GM06990 (cell line): ENCODE measurements around the gene MAGEB2.
"Not testable (repeated sequence)": the region's sequence is repeated elsewhere in the genome, so short reads cannot be mapped to it uniquely, and the experiment has no call there.

Experiments used
- DNase-seq: peaks from one replicate; pipeline ENCODE4 v3.0.0-alpha.2; 2011; ENCODE audit not compliant: insufficient read length; ENCODE audit errors: extremely low read depth
- H3K27me3 ChIP-seq: replicated peaks from 2 replicates; pipeline ENCODE4 v1.6.0; 2011; ENCODE audit warnings: low read length; ENCODE audit not compliant: control insufficient read depth, insufficient read depth
- H3K36me3 ChIP-seq: 2 replicates; pipeline ENCODE4 v1.5.1; 2011; ENCODE audit warnings: low read length; ENCODE audit not compliant: control insufficient read depth, insufficient read depth
- H3K4me3 ChIP-seq: replicated peaks from 2 replicates; pipeline ENCODE4 v1.5.1; 2011; ENCODE audit warnings: low read depth, mild to moderate bottlenecking, control low read depth, low read length
- CTCF ChIP-seq: IDR thresholded peaks from 2 replicates; pipeline ENCODE4 v1.5.1; 2011; ENCODE audit warnings: low read length, control low read depth, mild to moderate bottlenecking, inconsistent platforms; ENCODE audit not compliant: insufficient read depth, poor library complexity, severe bottlenecking

MAGEB2 gene, protein sequence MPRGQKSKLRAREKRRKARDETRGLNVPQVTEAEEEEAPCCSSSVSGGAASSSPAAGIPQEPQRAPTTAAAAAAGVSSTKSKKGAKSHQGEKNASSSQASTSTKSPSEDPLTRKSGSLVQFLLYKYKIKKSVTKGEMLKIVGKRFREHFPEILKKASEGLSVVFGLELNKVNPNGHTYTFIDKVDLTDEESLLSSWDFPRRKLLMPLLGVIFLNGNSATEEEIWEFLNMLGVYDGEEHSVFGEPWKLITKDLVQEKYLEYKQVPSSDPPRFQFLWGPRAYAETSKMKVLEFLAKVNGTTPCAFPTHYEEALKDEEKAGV

GRCh38 chrX:30215357-30215843 is at the start of gene MAGEB2:
Gene MAGEB2, plus strand, starts transcription at chrX:30215563. Its CDS starts 3,018 bp downstream, at chrX:30218581.
- Histone ChIP-seq H3K27me3 (no peaks in the 10 kb centered on the region), H3K4me3 (no peak within 1 kb of the TSS), H3K36me3 (no peaks in the 10 kb centered on the region)
- DNase-seq: no peak
- TF ChIP-seq CTCF: no peak

DNA sequence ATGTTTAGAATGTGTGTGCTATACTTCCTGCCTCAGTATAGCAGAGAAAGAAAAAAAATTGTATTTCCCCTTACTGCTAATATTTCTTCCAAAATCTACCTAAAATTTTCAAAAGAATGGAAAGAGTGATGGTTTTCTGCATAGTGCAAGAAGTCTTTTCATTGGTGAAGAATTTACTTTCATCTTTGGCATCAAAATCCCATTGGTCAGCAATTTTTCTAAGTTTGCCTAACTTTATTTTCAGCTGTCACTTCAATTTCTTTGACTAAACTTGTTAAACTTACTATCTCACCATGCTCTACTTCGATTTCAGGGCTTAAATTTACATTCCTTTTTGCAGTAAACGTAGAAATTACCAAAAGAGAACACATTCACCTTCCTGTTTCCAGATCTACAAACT is 44.5 kb upstream of the MAGEB2 start:
- DNase-seq: no peak
- Histone ChIP-seq H3K4me3 (no peak overlapping the region), H3K27me3 (no peaks in the 10 kb centered on the region), H3K36me3 (no peaks in the 10 kb centered on the region)
- no peak for TF ChIP-seq CTCF

DNA sequence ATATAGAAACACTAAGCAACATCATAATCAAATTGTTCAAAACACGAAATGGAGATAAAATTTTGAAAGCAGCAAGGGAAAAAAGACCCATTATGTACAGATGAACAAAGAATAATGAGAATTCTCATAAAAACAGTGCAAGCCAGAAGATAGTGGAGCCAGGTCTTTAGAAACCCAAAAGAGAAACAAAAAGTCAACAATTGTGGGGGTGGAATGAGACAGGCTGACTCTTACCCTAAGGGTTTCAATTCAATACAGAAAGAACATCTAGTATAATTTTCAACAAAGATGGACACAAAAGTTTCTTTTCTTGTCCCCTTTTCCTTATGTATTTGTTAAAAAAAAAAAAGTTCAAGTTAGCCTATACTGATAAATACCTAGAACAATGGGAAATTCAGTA is 34.0 kb upstream of the MAGEB2 start:
- no peak for DNase-seq
- no peaks in the 10 kb centered on the region; the same call in none of the 2 replicates for H3K27me3 ChIP-seq
- no peaks in the 10 kb centered on the region for H3K36me3 ChIP-seq
- no peak for TF ChIP-seq CTCF
- H3K4me3 ChIP-seq: no peak overlapping the region

DNA sequence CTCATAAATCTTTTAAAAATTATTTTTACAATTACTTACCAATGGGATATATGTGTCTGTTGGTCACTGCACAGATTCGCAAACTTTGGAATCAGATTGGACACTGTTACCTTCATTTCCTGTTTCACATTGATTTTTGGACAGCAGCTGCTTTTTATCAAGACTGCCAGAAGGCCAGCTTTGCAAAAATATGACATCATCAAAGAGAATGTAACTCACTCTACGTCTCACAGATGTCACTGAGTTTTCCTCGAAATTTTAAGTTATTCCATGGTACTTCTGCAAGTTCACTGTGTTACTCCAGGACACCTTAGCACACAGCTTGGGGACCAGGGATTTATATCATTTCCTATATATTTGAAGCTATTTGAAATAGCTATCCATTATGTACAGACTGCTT is 31.8 kb upstream of the MAGEB2 start:
- H3K36me3 ChIP-seq: no peaks in the 10 kb centered on the region
- no peak for TF ChIP-seq CTCF
- no peak overlapping the region for H3K4me3 ChIP-seq
- no peak for DNase-seq
- H3K27me3 ChIP-seq: no peaks in the 10 kb centered on the region; the same call in none of the 2 replicates

DNA sequence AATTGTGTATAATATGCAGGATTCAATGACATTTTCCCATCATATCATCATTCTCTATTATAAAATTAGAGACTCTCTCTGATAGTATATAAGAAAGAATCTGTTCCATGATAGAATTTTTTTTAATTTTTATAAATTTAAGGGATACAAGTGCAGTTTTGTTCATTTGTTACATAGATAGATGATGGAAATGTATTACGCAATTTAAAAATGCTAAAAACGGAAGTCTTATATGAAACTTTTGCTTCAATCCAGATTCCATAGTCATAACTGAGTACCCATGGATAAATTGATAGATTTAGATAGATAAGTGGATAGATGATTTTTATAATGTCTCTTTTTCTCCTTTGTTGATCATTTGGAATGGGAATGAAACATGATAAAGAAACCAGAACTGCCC is 24.9 kb upstream of the MAGEB2 start:
- no peaks in the 10 kb centered on the region; the same call in 1 of the 2 replicates for H3K27me3 ChIP-seq
- no peak for DNase-seq
- no peak for TF ChIP-seq CTCF
- H3K4me3 ChIP-seq: no peak overlapping the region
- no peaks in the 10 kb centered on the region for H3K36me3 ChIP-seq

DNA sequence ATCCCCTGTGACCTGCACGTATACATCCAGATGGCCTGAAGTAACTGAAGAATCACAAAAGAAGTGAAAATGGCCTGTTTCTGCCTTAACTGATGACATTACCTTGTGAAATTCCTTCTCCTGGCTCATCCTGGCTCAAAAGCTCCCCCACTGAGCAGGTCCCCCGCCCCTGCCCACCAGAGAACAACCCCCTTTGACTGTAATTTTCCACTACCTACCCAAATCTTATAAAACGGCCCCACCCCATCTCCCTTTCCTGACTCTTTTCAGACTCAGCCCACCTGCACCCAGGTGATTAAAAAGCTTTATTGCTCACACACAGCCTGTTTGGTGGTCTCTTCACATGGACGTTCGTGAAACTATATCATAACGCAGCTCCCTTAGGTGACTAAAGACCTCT is 21.5 kb upstream of the MAGEB2 start:
- not testable (repeated sequence) for H3K27me3 ChIP-seq, H3K36me3 ChIP-seq, H3K4me3 ChIP-seq, DNase-seq
